Keratinocyte (primary cell): ENCODE measurements around the gene CCDC74A.
"Not testable (repeated sequence)": the region's sequence is repeated elsewhere in the genome, so short reads cannot be mapped to it uniquely, and the experiment has no call there.

Experiments used
- CTCF ChIP-seq, 3 experiments: IDR thresholded peaks in 1 of 3; conservative IDR thresholded peaks in 1 of 3; optimal IDR thresholded peaks in 1 of 3; 2 replicates in 2 of 3; 3 replicates in 1 of 3; pipeline versions ENCODE3 to v1.5.1; 2011; ENCODE audit warnings: low read length in 3 of 3, mild to moderate bottlenecking in 3 of 3, moderate library complexity in 2 of 3, control low read depth in 1 of 3, inconsistent platforms in 1 of 3; ENCODE audit not compliant: insufficient read depth in 2 of 3; ENCODE audit errors: extremely low read depth in 1 of 3
- EZH2 ChIP-seq: IDR thresholded peaks from one replicate; pipeline ENCODE4 v1.6.1; 2012; ENCODE audit warnings: inconsistent platforms, mild to moderate bottlenecking, low read length, moderate library complexity

- TF ChIP-seq CTCF (optimal IDR thresholded peaks at IDR 0.05 in 1 of 3, IDR thresholded peaks at IDR 0.05 in 1 of 3, conservative IDR thresholded peaks at IDR 0.05 in 1 of 3; ENCODE audit: extremely low read depth in 1 of 3, insufficient read depth in 2 of 3, low read length in 3 of 3); EZH2: not testable (repeated sequence)
These were observed 48.7 kb upstream of the CCDC74A start for GRCh38 chr2:131478850-131479461.
